Activated naive CD4-positive, alpha-beta T cell treated with anti-CD3 and anti-CD28 coated beads, Interleukin-2, amount 10 ng/mL, durations not matched to agents 7 days and 5 days (primary cell): ENCODE measurements around the gene HERPUD2.
"Not testable (repeated sequence)": the region's sequence is repeated elsewhere in the genome, so short reads cannot be mapped to it uniquely, and the experiment has no call there.

ENCODE experiments used
- CTCF ChIA-PET: fragments of 350-600 bp; sonication (Branson Sonifier 250); formaldehyde crosslinking; loops from one replicate; lab custom pipeline; 2021; ENCODE audit warnings: antibody characterized with exemption; lab: Charles Lee
- DNase-seq: peaks from one replicate; pipeline ENCODE4 v3.0.0-alpha.2; 2020
- H3K27ac Mint-ChIP-seq: one replicate; pipeline ENCODE4 v1.8.0; 2021; ENCODE audit warnings: mild to moderate bottlenecking, moderate library complexity, mixed read lengths
- H3K27me3 Mint-ChIP-seq: one replicate; pipeline ENCODE4 v1.8.0; 2021; ENCODE audit warnings: mild to moderate bottlenecking, mixed read lengths
- H3K36me3 Mint-ChIP-seq: one replicate; pipeline ENCODE4 v1.8.0; 2021; ENCODE audit warnings: mixed read lengths
- H3K4me1 Mint-ChIP-seq: one replicate; pipeline ENCODE4 v1.8.0; 2021; ENCODE audit warnings: mixed read lengths
- H3K4me3 Mint-ChIP-seq: one replicate; pipeline ENCODE4 v1.8.0; 2021; ENCODE audit warnings: mild to moderate bottlenecking, moderate library complexity, mixed read lengths
- H3K9me3 Mint-ChIP-seq: one replicate; pipeline ENCODE4 v1.8.0; 2021; ENCODE audit warnings: mixed read lengths

HERPUD2 gene

GRCh38 chr7:35685781-35686180 is 9.2 kb downstream of the HERPUD2 start:
- H3K27me3 Mint-ChIP-seq, result no peaks in the 10 kb centered on the region
- H3K4me1 Mint-ChIP-seq, result peaks cover 68% of the 10 kb centered on the region
- no peak overlapping the region for H3K4me3 Mint-ChIP-seq
- peaks cover 3% of the 10 kb centered on the region for H3K9me3 Mint-ChIP-seq
- CTCF ChIA-PET, result no interaction called here
- peaks cover 57% of the 10 kb centered on the region for H3K36me3 Mint-ChIP-seq
- DNase-seq, result no peak
- H3K27ac Mint-ChIP-seq, result no peak overlapping the region

- DNase-seq, result no peak
- Mint-ChIP-seq H3K27ac (peak overlapping the region; percentile 62), H3K36me3 (peaks cover 34% of the 10 kb centered on the region), H3K4me1 (peaks cover 44% of the 10 kb centered on the region), H3K9me3 (peaks cover 3% of the 10 kb centered on the region), H3K27me3 (no peaks in the 10 kb centered on the region), H3K4me3 (no peak overlapping the region)
- CTCF ChIA-PET, result no interaction called here
Observed at GRCh38 chr7:35681231-35682029, 13.5 kb downstream of the HERPUD2 start.

- peaks cover 48% of the 10 kb centered on the region for H3K4me1 Mint-ChIP-seq
- H3K4me3 Mint-ChIP-seq, result no peak overlapping the region
- DNase-seq, result no peak
- CTCF ChIA-PET, result no interaction called here
- H3K27me3 Mint-ChIP-seq, result no peaks in the 10 kb centered on the region
- peaks cover 3% of the 10 kb centered on the region for H3K9me3 Mint-ChIP-seq
- H3K36me3 Mint-ChIP-seq, result peaks cover 33% of the 10 kb centered on the region
- peak overlapping the region; percentile 31 for H3K27ac Mint-ChIP-seq
Observed at GRCh38 chr7:35680403-35681013, 14.4 kb downstream of the HERPUD2 start.

GRCh38 chr7:35677582-35678356 is 17.2 kb downstream of the HERPUD2 start:
- Mint-ChIP-seq H3K27ac (no peak overlapping the region), H3K4me3 (no peak overlapping the region), H3K4me1 (peaks cover 35% of the 10 kb centered on the region), H3K36me3 (peaks cover 23% of the 10 kb centered on the region), H3K9me3 (peaks cover 1% of the 10 kb centered on the region), H3K27me3 (no peaks in the 10 kb centered on the region)
- CTCF ChIA-PET, result no interaction called here
- DNase-seq, result no peak

GRCh38 chr7:35676211-35676610 is 18.7 kb downstream of the HERPUD2 start:
- peaks cover 18% of the 10 kb centered on the region for H3K36me3 Mint-ChIP-seq
- H3K27me3 Mint-ChIP-seq, result no peaks in the 10 kb centered on the region
- DNase-seq, result no peak
- no peak overlapping the region for H3K4me3 Mint-ChIP-seq
- H3K27ac Mint-ChIP-seq, result no peak overlapping the region
- CTCF ChIA-PET, result interaction anchor here (1.3 to 2.4 kb wide), 2 partner anchors 10 to 22 kb away, joined by 4 to 6 read pairs; no protein-coding TSS in a partner anchor
- no peaks in the 10 kb centered on the region for H3K9me3 Mint-ChIP-seq
- H3K4me1 Mint-ChIP-seq, result peaks cover 21% of the 10 kb centered on the region

- no peaks in the 10 kb centered on the region for H3K4me1 Mint-ChIP-seq
Observed at GRCh38 chr7:35670856-35671569, 23.9 kb downstream of the HERPUD2 start.

GRCh38 chr7:35660411-35660810 is 34.5 kb downstream of the HERPUD2 start:
- H3K4me1 Mint-ChIP-seq, DNase-seq, H3K27ac Mint-ChIP-seq, H3K27me3 Mint-ChIP-seq, H3K4me3 Mint-ChIP-seq, CTCF ChIA-PET: not testable (repeated sequence)
- Mint-ChIP-seq H3K9me3 (peaks cover 13% of the 10 kb centered on the region), H3K36me3 (peaks cover 68% of the 10 kb centered on the region)

More at GRCh38 chr7:35670856-35671569, 23.9 kb downstream of the HERPUD2 start:
- no peak for DNase-seq
- no peak overlapping the region for H3K4me3 Mint-ChIP-seq
- CTCF ChIA-PET, result no interaction called here
- H3K9me3 Mint-ChIP-seq, result peaks cover 4% of the 10 kb centered on the region
- H3K27me3 Mint-ChIP-seq, result no peaks in the 10 kb centered on the region
- H3K27ac Mint-ChIP-seq, result no peak overlapping the region
- H3K36me3 Mint-ChIP-seq, result peaks cover 44% of the 10 kb centered on the region

- Mint-ChIP-seq H3K4me3 (no peak overlapping the region), H3K27me3 (no peaks in the 10 kb centered on the region), H3K4me1 (peaks cover 16% of the 10 kb centered on the region), H3K9me3 (peaks cover 14% of the 10 kb centered on the region), H3K27ac (no peak overlapping the region), H3K36me3 (peaks cover 63% of the 10 kb centered on the region)
- DNase-seq, result no peak
- CTCF ChIA-PET, result no interaction called here
Observed at GRCh38 chr7:35658606-35659201, 36.2 kb downstream of the HERPUD2 start.

GRCh38 chr7:35657125-35657524 is 37.8 kb downstream of the HERPUD2 start:
- no peak overlapping the region for H3K4me3 Mint-ChIP-seq
- H3K36me3 Mint-ChIP-seq, result peaks cover 67% of the 10 kb centered on the region
- H3K9me3 Mint-ChIP-seq, result peaks cover 20% of the 10 kb centered on the region
- no peak overlapping the region for H3K27ac Mint-ChIP-seq
- no peak for DNase-seq
- no peaks in the 10 kb centered on the region for H3K27me3 Mint-ChIP-seq
- peaks cover 31% of the 10 kb centered on the region for H3K4me1 Mint-ChIP-seq
- CTCF ChIA-PET, result no interaction called here

GRCh38 chr7:35654558-35654957 is 40.4 kb downstream of the HERPUD2 start:
- peaks cover 43% of the 10 kb centered on the region for H3K4me1 Mint-ChIP-seq
- not testable (repeated sequence) for H3K4me3 Mint-ChIP-seq

GRCh38 chr7:35652124-35652523 is 42.8 kb downstream of the HERPUD2 start:
- Mint-ChIP-seq H3K36me3 (peaks cover 73% of the 10 kb centered on the region), H3K27ac (peak overlapping the region; percentile 90), H3K27me3 (no peaks in the 10 kb centered on the region), H3K4me1 (peaks cover 42% of the 10 kb centered on the region), H3K9me3 (peaks cover 21% of the 10 kb centered on the region), H3K4me3 (no peak overlapping the region)
- CTCF ChIA-PET, result interaction anchor here (0.5 kb wide), 1 partner anchor 48 kb away, joined by 6 read pairs; no protein-coding TSS in a partner anchor
- peak; percentile 45 for DNase-seq

More at GRCh38 chr7:35654558-35654957, 40.4 kb downstream of the HERPUD2 start:
- Mint-ChIP-seq H3K36me3 (peaks cover 75% of the 10 kb centered on the region), H3K9me3 (peaks cover 22% of the 10 kb centered on the region)
- H3K27me3 Mint-ChIP-seq, CTCF ChIA-PET, H3K27ac Mint-ChIP-seq, DNase-seq: not testable (repeated sequence)

GRCh38 chr7:35650751-35651150 is 44.2 kb downstream of the HERPUD2 start:
- no peak overlapping the region for H3K27ac Mint-ChIP-seq
- peaks cover 49% of the 10 kb centered on the region for H3K4me1 Mint-ChIP-seq
- no peak overlapping the region for H3K4me3 Mint-ChIP-seq
- DNase-seq, result no peak
- H3K9me3 Mint-ChIP-seq, result peaks cover 20% of the 10 kb centered on the region
- peaks cover 70% of the 10 kb centered on the region for H3K36me3 Mint-ChIP-seq
- H3K27me3 Mint-ChIP-seq, result no peaks in the 10 kb centered on the region
- CTCF ChIA-PET, result no interaction called here

GRCh38 chr7:35649711-35650110 is 45.2 kb downstream of the HERPUD2 start:
- Mint-ChIP-seq H3K27ac (no peak overlapping the region), H3K27me3 (no peaks in the 10 kb centered on the region), H3K4me1 (peaks cover 49% of the 10 kb centered on the region), H3K36me3 (peaks cover 61% of the 10 kb centered on the region), H3K4me3 (no peak overlapping the region), H3K9me3 (peaks cover 20% of the 10 kb centered on the region)
- no peak for DNase-seq
- CTCF ChIA-PET, result no interaction called here
